Heart right ventricle (tissue), 16 donors: ENCODE measurements around the gene LAG3. TPM values are rescaled to one million over a fixed set of nuclear protein-coding genes. Genes with fewer than 3 reads are reported as not detected.

Source experiments
- ATAC-seq, 8 donors: fragments of 200-7000 bp; cut with Tn5 transposase; one replicate each; pipeline ENCODE4 v1.9.1; 2020; ENCODE audit warnings: mild to moderate bottlenecking in 8 of 8, moderate library complexity in 8 of 8, moderate number of reproducible peaks in 1 of 8
- DNase-seq, 2 donors: peaks; one replicate each; pipeline ENCODE4 v3.0.0-alpha.2; 2020
- H3K27ac ChIP-seq, 10 donors: fragments of 200-600 bp; sonication (generic) in 2 of 10; one replicate each; pipeline versions ENCODE4 v1.5.0 to v1.8.0; 2020 to 2022; ENCODE audit warnings: mild to moderate bottlenecking in 3 of 10
- H3K27me3 ChIP-seq, 7 donors: fragments of 200-600 bp; one replicate each; pipeline ENCODE4 v1.8.0; 2021 to 2022; ENCODE audit warnings: mild to moderate bottlenecking in 2 of 7
- H3K36me3 ChIP-seq, 9 donors: fragments of 200-600 bp; sonication (generic) in 1 of 9; one replicate each; pipeline versions ENCODE4 v1.5.0 to v1.8.0; 2020 to 2022; ENCODE audit warnings: mild to moderate bottlenecking in 2 of 9
- H3K4me1 ChIP-seq, 9 donors: fragments of 200-600 bp; sonication (generic) in 1 of 9; one replicate each; pipeline versions ENCODE4 v1.5.0 to v1.8.0; 2020 to 2022; ENCODE audit warnings: mild to moderate bottlenecking in 4 of 9
- H3K4me3 ChIP-seq, 10 donors: fragments of 200-600 bp; sonication (generic) in 2 of 10; one replicate each; pipeline versions ENCODE4 v1.5.0 to v1.8.0; 2020 to 2022; ENCODE audit warnings: mild to moderate bottlenecking in 7 of 10, moderate library complexity in 2 of 10
- H3K9me3 ChIP-seq, 11 donors: fragments of 200-600 bp in 10 of 11; sonication (generic) in 2 of 11; one replicate each; pipeline versions ENCODE4 v1.5.0 to v1.8.0; 2013 to 2022; ENCODE audit warnings: mild to moderate bottlenecking in 2 of 11, control low read depth in 1 of 11, moderate library complexity in 1 of 11
- CTCF ChIP-seq, 9 donors: fragments of 200-600 bp; sonication (generic) in 2 of 9; IDR thresholded peaks; one replicate each; pipeline versions ENCODE4 v1.5.0 to v1.8.0; 2021 to 2022; ENCODE audit warnings: antibody characterized with exemption in 9 of 9, mild to moderate bottlenecking in 5 of 9, moderate library complexity in 1 of 9
- WGBS, 2 donors: extraction: QIAGEN DNeasy Blood & Tissue Kit; methylation state at CpG; one replicate each; pipeline ENCODE4 v1.1.7; 2013; ENCODE audit warnings: inconsistent platforms in 1 of 2; 5-methylcytosine and 5-hydroxymethylcytosine counted together
- intact Hi-C, 10 donors: fragments of 100-400 bp; cut with DNase I; formaldehyde crosslinking; loops; one replicate each; pipeline versions ENCODE4 v1.11.1 to v1.14.2; 2022
- polyA plus RNA-seq, 2 donors: library from polyadenylated mRNA; stranded (reverse); fragments of 200-250 nt; gene quantifications; one replicate each; pipeline ENCODE4 v1.2.3, GENCODE V29; 2013
- total RNA-seq, 10 donors: library from RNA; stranded (reverse); fragmentation: NEBNext Ultra II Directional in 3 of 10; extraction: Animal tissue kit (Norgen Biotek cat#: 25700) in 3 of 10; gene quantifications; one replicate each; pipeline versions ENCODE4 v1.2.1 to v1.2.4, GENCODE V29; 2021 to 2023
- donor health status: Arrhythmogenic right ventricular cardiomyopathy.
- donor health status: ischemic (EF 13 %, LVEDD 7.1; RV severe dilation, severe dysfunction).
- donor health status: healthy with polysubstance abuse.
- donor health status: DM: no; HTN: yes; CAD: no.
- donor health status: DM: no; HTN: no; CAD: no.
- donor health status: ischemic (EF 25% LVEDD 6.9; RV normal size, moderate dysfunction).
- donor health status: ischemic (EF 25% LVEDD 5.7; RV mildly dilated, moderate dysfunction).
- donor health status: healthy.
- donor health status: DM: yes; HTN: yes; CAD: no.
- donor health status: Ischemic cardiomyopathy.
- donor health status: ischemic (EF 35%, LVEDD 5.7; RV mildly dilated, moderate dysfunction).
- donor health status: nonischemic (EF 11% LVEDD 7.7; RV severe dilation, severe dysfunction).
- donor health status: DM: yes; HTN: yes; CAD: no.
- donor health status: PGD.
- donor health status: ischemic (EF 29% LVEDD 5.4; RV normal size, mild dysfunction).
- donor health status: nonischemic (EF 23%, LVEDD 6.1; RV moderate dilation, normal function).

LAG3 gene
- total and polyA plus RNA-seq, 12 donors = 0.13 to 2.1 (median 0.26) TPM; not detected in 2

- peaks cover 9 to 31% (median 19%) of the 10 kb centered on the region in 9 donors for H3K4me1 ChIP-seq
- no peaks in the 10 kb centered on the region for H3K27me3 ChIP-seq
- 81% methylated on average over 7 of the region's 7 CpGs for WGBS, 2 donors
- intact Hi-C loops = loop anchor here in 9 of 10 donors (2.0 to 10.0 kb wide), 8 partner anchors 15 to 76 kb away; partner anchors contain the start of genes P3H3 (in 7 of the 9), GPR162 (in 2 of the 9), ZNF384 (in 2 of the 9) and COPS7A (in 1 of the 9)
- DNase-seq = no peak
- H3K9me3 ChIP-seq = no peaks in the 10 kb centered on the region
- ATAC-seq = no peak
- H3K27ac ChIP-seq = peak overlapping the region in 7 of 10 donors; percentile 93 to 99 (median 98)
- H3K36me3 ChIP-seq = peaks cover 0 to 53% (median 45%) of the 10 kb centered on the region in 9 donors
- H3K4me3 ChIP-seq = peak overlapping the region in 8 of 10 donors; percentile 86 to 99 (median 94)
- TF ChIP-seq CTCF (IDR thresholded peaks at IDR 0.05) = no peak
These were observed 20.6 kb upstream of the LAG3 start for GRCh38 chr12:6751767-6752166.

- H3K36me3 ChIP-seq = peaks cover 0 to 47% (median 45%) of the 10 kb centered on the region in 9 donors
- no peaks in the 10 kb centered on the region for H3K9me3 ChIP-seq
- ATAC-seq (peak in 6 of 8 donors; percentile 1 to 64 (median 8)), DNase-seq (peak in 1 of 2 donors; percentile 49)
- H3K27me3 ChIP-seq = no peaks in the 10 kb centered on the region
- peak overlapping the region; percentile 83 to 99 (median 90) for H3K4me3 ChIP-seq
- H3K4me1 ChIP-seq = peaks cover 9 to 31% (median 20%) of the 10 kb centered on the region in 9 donors
- intact Hi-C loops = loop anchor here in 9 of 10 donors (2.0 to 10.0 kb wide), 8 partner anchors 14 to 75 kb away; partner anchors contain the start of genes P3H3 (in 7 of the 9), GPR162 (in 2 of the 9), ZNF384 (in 2 of the 9) and COPS7A (in 1 of the 9)
- 3% methylated on average over 24 of the region's 24 CpGs for WGBS, 2 donors
- TF ChIP-seq CTCF (IDR thresholded peaks at IDR 0.05) = peak in 4 of 9 donors; percentile 22 to 30 (median 26)
- peak overlapping the region; percentile 93 to 99 (median 98) for H3K27ac ChIP-seq
These were observed 20.0 kb upstream of the LAG3 start for GRCh38 chr12:6752167-6752920.

GRCh38 chr12:6752921-6753771 is 19.2 kb upstream of the LAG3 start, which contains the start of gene MLF2:
TSS of gene MLF2 (minus strand) at chr12:6753141. CDS start at chr12:6752334, 807 bp downstream.
- Histone ChIP-seq H3K4me1 (peaks cover 9 to 31% (median 20%) of the 10 kb centered on the region in 9 donors), H3K4me3 (peak within 1 kb of the TSS; percentile 83 to 99 (median 90)), H3K9me3 (no peaks in the 10 kb centered on the region), H3K27ac (peak within 1 kb of the TSS; percentile 93 to 99 (median 98)), H3K36me3 (peaks cover 0 to 39% (median 38%) of the 10 kb centered on the region in 9 donors), H3K27me3 (no peaks in the 10 kb centered on the region)
- peak in 4 of 9 donors; percentile 93 to 99 (median 98) for TF ChIP-seq CTCF (IDR thresholded peaks at IDR 0.05)
- peak; percentile 94 to 98 (median 97) for ATAC-seq
- WGBS, 2 donors = 0 to 1% methylated on average over 62 of the region's 62 CpGs
- peak; percentile 98 to 99 for DNase-seq
- intact Hi-C loops = loop anchor here in 9 of 10 donors (1.0 to 10.0 kb wide), 13 partner anchors 11 to 99 kb away; partner anchors contain the start of genes P3H3 (in 7 of the 9), ZNF384 (in 3 of the 9), GPR162 (in 2 of the 9) and PTMS (in 2 of the 9)
